Loucy (cell line): ENCODE measurements around the gene TRMU.

Source experiments
- EZH2phosphoT487 ChIP-seq: fragments of 200-600 bp; IDR thresholded peaks from 2 replicates; pipeline ENCODE4 v1.6.1; 2018; ENCODE audit warnings: antibody characterized with exemption, mild to moderate bottlenecking, moderate library complexity, borderline replicate concordance
- TF ChIP-seq, protein P1 (sequence below): fragments of 200-600 bp; sonication (generic); conservative IDR thresholded peaks from 2 replicates; pipeline ENCODE4 v1.5.1; 2014; ENCODE audit warnings: mild to moderate bottlenecking, antibody characterized with exemption, low read length

DNA sequence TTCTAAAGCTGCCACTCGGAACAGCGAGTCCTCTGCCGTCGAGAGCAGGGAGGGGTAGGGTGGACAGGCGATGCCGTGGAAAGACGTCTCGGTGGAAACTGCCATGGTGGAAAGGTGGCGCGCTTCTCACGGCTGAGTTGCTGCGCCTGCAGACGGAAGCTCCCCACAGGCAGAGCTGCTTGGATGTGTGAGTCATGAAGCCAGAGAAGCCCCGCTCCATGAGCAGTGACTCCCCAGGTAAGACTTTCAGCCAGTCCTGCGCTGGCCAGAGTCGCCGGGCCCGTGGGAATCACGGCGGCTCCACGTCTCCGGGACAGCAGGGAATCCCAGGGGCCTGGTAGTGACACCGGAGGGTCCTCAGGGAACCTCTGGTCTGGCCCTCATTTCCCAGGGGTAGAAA lies 4.0 kb upstream of the TRMU start:
- TF ChIP-seq, protein P1, sequence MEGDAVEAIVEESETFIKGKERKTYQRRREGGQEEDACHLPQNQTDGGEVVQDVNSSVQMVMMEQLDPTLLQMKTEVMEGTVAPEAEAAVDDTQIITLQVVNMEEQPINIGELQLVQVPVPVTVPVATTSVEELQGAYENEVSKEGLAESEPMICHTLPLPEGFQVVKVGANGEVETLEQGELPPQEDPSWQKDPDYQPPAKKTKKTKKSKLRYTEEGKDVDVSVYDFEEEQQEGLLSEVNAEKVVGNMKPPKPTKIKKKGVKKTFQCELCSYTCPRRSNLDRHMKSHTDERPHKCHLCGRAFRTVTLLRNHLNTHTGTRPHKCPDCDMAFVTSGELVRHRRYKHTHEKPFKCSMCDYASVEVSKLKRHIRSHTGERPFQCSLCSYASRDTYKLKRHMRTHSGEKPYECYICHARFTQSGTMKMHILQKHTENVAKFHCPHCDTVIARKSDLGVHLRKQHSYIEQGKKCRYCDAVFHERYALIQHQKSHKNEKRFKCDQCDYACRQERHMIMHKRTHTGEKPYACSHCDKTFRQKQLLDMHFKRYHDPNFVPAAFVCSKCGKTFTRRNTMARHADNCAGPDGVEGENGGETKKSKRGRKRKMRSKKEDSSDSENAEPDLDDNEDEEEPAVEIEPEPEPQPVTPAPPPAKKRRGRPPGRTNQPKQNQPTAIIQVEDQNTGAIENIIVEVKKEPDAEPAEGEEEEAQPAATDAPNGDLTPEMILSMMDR, result no peak
- TF ChIP-seq EZH2phosphoT487, result no peak
